ENCODE measurements around the gene ZMIZ1.
A peak's percentile ranks its signal among the peaks of the same experiment; 100 is the strongest.

Gene ZMIZ1

DNA sequence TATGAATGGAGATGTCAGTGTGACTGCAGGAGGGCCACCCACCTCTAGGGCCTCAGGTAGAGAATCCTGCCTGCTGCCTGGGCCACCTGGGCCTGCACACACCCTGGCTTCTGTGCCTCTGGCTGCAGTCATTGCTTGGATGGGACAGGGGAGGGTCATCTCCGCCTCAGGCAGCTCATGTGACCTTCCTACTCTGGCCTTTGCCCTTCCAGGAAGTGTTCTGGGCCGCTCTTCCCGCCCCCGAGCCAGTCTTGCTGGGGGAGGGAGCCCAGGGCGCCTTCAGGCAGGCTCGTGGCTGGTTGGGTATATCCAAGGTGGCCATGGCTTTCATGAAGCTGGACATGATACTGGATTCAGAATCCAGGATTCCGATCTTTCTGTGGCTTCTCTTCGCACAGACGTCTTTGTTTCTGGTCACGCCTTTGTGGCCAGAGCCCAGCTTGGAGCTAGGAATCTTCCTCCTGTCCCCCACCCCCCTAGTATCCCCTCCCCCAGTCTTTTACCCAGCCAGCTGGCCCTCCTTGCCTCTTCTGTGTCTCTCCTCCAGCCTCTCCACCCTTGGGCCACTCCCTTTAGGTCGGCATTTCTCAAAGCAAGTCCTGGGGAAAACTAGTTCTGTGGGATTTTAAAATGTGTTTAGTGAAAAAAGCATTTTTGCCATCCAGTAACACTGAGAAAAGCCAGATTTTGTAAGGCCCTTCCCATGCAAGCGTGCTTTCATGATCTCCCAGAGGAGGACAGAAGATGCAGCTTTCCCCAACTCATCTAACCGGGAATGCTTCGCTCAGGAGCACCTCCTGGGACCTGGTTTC lies 119.6 kb downstream of the ZMIZ1 start:
- DNase-seq (ENCODE audit: low spot score), result no peak

DNA sequence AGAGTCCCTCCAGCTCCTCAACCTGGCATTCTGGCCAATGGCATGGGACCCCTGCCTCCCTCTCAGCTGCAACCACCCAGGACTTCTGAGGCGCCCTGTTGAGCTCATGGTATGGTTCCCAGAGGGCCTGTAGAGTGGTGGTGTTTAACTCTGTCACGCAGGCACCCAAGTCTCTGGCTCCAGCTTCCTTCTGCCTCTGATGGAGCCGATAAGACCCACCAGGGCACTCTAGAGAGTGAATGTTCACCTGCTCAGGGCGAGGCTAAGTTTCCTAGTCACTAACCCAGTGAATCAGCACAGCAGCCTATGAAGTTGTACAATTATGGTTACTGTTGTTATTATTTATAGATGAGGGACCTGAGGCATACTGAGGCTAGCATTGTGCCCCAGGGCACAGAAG lies 120.4 kb downstream of the ZMIZ1 start:
- DNase-seq (ENCODE audit: low spot score), result no peak

DNA sequence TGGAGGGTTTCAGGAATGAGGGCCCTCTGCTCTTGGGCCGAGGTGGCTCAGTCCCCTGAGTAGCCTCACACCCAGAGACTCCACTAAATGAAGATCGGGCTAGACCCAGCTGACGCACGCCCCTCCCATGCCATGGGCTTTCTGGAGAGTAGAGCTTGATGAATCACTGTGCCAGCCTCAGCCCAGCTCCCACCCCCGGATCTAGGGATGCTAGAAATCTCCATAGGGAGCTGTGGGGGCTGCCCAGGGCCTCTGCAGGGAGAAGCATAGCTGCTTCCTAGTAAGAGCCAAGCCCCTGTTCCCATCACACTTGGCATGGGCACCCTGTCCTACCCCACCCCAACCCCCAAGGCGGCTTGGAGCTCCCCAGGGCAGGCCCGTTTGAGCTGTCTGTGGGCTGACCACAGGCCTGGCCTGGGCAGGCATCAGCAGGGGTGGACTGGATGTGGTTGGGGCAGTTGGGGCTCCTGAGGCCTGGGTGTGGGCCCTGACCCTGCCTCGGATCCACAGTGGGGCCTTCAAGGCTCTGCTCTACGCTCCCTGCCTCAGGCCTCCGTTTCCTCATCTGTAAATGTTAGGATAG lies 121.2 kb downstream of the ZMIZ1 start:
- DNase-seq (ENCODE audit: low spot score), result no peak

DNA sequence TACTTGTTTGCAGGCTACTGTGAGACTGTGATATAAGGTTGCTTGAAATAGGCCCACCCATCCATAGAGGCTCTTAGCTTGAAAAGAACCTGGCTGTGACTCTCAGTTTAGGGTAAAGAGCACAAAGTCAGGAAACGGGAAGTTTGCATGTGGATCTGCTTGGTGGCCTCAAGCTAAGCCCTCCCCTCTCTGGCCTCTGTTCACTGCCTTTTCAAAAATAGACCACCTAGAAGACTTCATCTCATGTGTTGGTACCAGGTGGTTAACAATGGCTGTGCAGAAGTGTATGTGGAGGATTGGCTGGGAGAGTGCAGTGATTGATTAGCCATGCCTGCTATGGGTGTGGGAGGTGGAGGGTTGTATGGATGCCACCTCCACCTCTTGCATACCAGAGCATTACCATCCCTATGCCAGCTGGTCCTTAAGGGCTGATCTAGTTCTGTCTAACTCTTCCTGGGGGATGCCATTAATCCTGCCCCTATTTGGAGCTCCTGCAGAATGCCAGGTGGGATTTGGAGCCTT lies 122.0 kb downstream of the ZMIZ1 start:
- DNase-seq (ENCODE audit: low spot score), result peak; percentile 57

DNA sequence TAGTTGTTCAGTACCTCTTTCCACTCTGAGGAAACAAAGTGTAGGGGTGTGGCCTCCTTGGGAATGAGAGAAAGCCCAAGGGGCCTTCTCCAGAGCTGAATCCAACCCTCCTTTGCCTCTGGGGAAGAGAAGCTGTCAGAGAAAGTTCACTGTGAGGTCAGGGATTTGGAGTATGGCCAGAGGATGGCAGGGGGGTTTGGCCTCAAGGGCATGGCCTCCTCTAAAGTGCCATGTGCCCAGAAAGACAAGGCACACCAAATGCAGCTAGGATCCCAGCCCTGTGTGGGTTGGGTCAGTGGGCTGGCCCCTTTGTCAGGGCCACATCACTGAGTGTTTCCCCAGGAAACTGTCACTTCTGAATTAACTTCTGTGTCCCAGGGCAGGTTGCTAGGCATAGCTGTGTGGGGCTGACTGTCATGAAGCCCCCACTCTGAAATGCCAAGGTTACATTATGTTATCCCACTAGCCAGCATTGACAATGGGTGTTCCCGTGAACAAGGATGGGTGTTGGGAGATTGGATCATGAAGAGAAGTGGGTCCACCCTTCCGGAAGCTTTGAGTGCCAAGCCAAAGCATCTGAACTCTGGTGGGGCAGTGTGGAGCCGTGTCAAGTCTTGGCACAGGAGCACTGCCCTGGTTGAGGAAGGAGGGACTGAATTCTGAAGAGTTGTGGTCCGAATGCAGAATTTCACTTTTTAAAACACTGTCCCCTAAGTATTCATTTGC lies 123.3 kb downstream of the ZMIZ1 start:
- no peak for DNase-seq (ENCODE audit: low spot score)

DNA sequence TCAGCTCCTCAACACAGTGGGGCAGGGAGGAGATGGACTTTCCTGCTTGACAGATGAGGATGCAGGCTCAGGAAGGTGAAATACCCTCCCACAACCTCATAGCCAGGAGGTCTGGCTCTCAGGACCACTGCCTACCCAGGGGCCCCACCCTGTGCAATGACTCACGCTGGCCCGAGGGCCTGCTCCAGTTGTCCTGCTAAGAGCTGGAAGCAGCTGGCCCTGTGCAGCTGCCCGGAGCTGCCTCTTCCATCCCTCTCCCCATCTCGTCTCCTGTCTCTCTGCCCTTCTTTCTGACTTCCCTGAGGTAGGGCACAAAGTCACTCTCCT lies 123.9 kb downstream of the ZMIZ1 start:
- no peak for DNase-seq (ENCODE audit: low spot score)

DNA sequence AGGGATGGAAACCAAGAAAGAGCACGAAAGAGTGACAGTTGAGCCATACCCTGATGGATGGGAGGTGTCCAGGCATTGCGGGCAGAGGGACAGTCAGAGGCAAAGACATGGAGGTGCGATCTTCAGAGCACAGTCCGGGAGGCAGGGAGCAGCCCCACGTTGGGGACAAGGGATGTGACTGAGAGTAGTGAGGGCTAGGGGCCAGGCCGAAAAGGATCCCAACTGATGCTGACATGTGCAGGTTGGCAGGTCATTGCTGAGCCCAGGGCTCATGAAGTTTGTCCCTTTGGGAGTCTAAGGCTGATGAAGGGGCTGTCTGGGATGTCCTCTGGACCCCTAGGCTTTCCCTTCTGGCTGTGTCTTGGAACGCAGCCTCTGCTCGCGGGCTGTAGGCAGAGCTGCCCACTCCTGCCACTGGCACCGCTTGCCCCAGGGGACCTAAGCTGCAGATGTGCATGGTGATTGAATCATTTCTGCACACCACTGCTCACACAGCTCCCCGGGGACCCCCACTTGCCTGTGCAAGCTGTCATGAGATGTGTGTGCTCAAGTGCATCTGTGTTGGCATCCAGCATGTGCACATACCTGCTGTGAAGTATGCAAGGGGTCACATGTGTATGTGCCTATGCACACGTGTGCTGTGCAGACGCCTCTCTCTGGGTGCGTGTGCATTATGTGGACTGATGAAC lies 125.1 kb downstream of the ZMIZ1 start:
- no peak for DNase-seq (ENCODE audit: low spot score)

DNA sequence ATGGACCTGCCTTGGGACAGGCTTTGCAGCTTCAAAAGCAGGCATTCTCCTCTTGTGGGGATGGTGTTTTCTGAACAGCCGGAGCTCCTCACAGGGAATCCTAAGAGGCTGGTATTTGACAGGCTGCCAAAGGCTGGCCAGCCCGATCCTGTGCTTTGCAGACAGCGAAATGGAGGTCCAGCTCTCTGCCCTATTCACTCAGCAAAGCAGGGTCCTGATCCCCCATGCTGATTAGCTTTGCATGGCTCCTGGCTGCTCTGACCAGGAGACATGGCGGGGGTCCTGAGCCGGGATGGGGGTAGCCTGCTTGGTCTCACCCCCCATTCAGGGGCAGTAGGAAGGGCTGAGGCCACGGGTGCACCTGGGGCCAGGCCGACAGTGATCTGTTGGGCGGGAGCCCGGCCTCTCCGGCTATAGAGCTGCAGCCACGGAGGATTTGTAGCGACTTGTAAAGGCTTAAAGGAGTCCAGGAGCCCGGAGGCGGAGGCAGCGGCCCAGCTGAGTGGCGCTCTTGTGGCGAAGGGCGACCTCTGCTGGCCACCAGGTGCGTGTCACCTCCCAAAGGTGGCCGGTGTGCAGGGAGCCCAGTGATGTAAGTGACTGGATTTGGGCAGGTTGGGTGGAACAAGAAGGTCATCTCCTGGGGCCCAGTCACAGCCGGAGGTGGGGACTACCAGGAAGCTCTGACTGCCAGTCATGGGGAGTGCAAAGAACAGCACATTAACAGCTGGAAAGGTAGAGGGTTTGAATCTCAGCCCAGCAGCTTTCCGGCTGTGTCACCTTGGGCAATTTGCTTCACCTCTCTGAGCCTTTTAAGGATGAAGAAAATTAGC lies 126.5 kb downstream of the ZMIZ1 start:
- peak; percentile 81 for DNase-seq (ENCODE audit: low spot score)

DNA sequence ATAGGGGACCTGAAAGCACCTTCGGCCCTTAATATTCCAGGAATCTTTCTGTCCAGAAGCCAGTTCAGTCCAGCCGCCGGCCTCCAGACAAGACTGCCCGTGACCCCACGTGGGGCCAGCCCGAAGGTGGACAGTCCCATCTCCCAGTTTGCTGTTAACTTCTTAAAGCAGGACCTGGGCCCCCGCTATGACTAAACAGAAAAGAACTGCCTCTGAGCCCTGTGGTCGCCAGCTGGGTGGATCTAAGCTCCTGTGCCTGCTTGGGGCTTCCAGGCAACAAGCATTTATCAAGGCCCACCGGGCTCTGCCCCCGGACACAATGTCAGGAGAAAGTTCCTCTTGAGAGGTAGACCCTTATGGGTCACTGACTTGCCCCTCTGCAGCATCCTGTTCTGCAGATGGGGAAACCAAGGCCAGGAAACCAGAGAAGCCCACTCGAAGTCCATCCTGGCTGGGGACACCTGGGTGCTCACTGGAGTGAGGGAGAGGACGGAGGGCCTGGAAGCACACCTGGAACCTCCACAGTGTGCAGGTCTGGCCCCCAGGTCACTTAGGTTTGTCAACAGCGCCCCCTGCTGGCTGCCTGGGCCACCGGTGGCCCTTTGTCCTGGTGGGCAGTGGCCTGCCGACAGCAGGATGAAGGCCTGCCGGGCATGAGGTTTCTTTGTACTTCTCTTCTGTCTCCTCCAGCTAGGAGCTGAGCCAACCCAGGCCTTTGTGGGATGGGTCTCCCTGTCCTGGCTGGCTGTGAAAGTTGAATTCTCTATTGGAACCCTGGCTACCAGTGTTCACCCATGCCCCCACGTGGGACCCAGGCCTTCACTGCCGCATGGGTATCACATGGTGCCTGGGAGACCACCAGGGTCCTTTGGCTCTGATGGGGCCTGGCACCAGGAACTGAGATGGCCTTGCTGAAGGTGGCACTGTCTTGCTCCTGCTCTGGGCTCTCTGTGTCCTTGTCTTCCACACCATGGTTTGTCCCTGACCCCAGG lies 128.0 kb downstream of the ZMIZ1 start:
- DNase-seq (ENCODE audit: low spot score), result peak; percentile 75

DNA sequence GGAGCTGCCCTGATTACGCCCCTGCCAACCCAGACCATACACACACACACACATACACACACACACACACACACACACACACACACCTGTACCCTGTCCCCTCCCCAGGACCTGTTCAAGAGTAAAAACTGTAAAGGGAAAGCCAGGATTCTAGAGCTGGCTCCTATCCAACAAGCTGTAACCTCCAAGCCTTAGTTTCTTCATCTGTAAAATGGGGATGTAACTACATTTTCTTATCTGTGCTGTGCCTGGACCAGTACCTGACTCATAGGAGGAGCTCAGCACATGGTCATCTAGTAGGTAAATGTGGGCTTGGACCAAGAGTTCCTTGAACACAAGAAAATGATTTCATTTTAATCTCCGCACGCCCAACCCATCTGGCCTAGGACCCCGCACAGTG lies 128.8 kb downstream of the ZMIZ1 start:
- DNase-seq (ENCODE audit: low spot score), result no peak

DNA sequence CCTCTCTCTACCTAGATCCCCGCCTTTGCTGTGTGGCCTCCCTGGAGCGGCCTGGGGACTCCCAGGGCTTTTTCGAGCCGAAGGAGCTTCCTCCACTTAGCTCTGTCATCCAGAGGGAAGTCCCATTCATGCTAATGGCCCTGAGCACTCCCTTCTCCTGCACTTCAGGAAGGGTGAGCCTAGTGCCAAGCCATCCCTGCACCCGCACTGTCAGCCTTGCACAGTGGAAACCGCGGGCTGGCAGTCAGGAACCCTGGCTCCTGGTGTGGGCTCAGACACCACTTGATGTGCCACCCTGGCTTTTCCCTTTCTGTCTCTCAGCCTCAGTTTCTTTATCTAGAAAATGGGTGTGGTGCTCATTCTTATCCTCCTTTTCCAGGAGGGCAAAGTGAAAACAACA lies 131.6 kb downstream of the ZMIZ1 start:
- no peak for DNase-seq (ENCODE audit: low spot score)

DNA sequence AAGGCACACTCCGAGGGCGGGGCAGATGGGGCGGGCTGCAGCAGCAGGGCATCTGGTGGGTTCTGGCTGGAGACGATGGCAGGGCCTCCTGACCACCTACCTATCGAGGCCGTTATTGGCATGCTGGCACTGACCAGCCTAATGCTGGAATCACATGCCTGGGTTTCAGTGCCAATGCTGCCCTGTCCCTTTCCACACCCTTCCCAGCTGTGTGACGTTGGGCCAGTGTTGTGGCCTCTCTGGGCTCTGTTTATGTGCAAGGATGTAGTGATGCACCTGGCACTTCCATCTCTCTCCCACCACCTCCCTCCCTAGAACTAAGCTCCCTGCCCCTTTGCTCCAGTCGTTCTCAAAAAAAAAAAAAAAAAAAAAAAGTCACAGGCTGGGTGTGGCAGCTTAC lies 132.9 kb downstream of the ZMIZ1 start:
- DNase-seq (ENCODE audit: low spot score), result no peak

DNA sequence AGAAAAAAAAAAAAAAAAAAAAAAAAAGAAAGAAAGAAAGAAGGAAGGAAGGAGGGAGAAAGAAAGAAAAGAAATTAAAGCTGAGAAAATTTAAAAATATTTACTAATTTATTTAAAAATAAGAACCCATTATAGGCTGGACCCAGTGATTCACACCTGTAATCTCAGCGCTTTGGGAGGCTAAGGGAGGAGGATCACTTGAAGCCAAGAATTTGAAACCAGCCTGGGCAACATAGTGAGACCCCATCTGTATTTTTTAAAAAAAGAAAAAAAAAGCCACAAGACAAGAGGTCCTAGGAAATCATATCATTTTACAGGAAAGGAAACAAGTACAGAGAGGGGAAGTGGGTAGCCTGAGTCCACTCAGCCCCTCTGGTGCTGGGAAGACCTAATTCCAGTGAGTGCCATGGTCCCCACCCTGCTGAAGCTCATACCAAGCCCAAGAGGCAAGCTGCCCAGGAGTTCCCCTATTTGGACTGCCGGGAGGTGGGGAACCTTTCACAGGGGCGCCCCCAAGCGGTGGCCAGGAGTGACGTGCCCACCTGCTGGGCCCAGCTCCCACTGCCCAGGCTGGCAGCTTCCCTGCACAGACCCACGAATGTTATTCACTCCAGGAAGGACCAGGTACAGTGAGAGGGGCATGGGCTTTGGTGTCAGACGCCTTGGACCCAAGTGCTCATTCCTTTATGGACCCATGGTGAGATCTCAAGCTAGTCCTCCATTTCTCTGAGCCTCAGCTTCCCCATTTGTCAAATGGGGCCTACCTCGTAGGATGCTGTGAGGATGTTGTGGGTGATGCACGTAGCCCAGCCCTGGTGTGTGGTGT lies 133.6 kb downstream of the ZMIZ1 start:
- peak; percentile 66 for DNase-seq (ENCODE audit: low spot score)

DNA sequence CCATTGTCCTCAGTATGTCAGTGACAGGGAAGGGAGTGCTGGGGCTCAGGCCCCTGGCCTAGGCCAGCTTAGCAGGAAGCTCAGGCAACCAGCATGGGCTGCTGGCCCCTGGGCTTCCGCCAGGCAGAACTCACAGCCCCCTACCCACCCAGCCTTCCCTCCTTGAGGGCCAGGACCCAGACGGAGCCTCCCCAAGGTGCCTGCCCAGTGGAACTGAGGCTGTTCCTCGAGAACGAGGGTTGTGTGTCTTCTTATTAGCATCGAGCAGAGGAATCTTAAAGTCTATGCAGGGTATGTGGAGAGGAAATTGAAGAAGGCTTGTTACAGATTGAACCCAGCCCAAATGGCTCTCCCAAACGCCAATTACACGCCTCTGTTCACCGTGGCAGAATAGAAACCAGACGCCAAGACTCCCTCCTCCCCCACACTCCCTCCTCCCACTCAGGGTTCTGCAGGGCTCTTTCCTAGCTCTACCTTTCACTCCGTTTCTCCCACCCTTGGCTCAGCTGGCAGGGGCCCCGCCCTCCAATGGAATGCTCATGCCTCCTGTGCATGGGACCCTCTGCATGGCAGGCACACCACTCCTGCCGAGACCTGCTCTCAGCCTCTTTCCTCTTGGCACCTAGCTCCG lies 134.4 kb downstream of the ZMIZ1 start:
- no peak for DNase-seq (ENCODE audit: low spot score)

DNA sequence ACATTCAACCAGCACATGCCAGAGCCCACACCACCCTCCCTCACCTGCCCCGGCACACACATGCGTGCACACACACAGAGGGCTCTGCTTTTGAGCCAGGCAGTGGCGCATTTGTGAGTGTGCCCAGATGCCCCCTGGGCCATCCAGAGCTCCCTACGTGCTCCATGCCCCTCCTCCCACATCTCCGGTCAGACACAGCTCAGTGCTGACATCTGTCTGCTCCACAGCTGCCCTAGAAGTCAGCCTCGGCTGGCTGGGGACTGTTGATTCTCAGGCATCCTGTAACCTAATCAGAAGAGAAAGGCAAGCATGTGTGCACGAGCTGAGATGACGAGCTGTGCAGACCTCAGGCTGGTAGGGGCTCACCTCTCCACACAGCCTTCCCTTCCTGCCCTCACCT lies 135.1 kb downstream of the ZMIZ1 start:
- no peak for DNase-seq (ENCODE audit: low spot score)

DNA sequence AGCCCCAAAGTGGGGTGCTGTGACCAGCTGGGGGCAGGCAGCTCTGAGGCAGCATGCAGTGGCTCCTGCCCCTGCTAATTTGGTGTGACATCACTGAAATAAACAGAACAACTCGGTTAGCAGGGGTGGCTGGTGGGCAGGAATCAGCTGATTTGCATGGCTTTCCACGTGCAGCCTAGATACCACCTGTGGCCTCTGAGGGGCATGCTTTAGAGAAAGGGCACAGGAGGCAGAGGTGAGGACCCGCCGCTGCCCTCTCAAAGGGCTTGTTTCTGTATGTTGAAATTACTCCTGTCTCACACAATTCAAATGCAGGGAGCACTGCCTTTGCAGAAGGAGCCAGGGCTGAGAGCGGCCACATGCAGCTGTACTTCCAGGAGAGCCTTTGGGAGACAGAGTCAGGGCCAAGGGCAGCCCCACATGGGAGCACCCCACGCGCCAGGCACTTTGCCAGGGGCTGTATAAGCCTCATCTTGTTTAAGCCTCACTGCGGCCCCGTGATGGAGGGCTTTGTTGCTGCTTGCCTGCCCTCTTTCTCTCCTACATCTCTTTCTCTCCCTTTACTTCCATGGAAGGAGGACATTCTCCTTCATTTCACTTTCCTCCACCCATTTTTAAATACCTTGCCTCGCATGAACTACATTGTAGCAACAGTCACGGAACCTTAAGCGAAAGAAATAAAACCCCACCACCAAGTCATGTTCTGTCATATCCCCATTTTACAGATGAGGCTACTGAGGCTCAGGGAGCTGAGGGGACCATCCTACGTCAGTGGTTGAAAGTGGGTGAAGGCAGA lies 137.7 kb downstream of the ZMIZ1 start:
- no peak for DNase-seq (ENCODE audit: low spot score)

DNA sequence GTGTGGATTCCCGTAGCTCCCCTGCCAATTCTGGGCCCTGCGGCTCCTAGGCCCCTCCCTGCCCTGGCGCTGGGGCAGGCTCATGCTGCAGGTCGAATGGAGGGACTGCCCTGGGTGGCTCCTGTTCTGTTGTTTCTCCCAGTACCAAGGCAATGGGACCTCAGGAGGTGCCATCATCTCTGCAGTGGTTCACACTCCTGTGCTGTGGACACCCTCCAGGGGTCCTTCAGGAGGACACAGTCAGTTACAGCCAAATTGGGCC lies 138.3 kb downstream of the ZMIZ1 start:
- no peak for DNase-seq (ENCODE audit: low spot score)

DNA sequence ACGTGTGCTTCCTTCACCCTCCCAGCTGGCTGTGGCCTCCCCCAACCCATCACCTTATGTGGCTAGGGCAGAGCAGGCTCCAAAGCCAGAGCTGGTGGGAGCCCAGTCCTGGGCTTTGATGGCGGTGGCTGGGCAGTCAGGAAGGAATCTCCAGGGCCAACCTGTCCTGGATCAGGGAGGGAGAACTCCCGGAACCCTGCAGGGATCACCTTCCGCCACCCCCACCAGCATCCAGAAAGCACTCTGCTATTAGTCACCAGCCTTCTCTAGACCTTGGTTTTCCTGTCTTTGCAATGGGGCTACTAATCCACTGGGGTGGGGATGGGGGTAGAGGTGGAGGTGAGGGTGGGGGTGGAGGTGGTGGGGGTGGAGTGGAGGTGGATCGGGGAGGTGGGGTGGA lies 139.0 kb downstream of the ZMIZ1 start:
- DNase-seq (ENCODE audit: low spot score), result no peak

Measured in D341Med (cell line).